H1 (cell line): ENCODE measurements around the gene DDX49. TPM values are rescaled to one million over a fixed set of nuclear protein-coding genes. Genes with fewer than 3 reads are reported as not detected.

Source experiments
- CTCF ChIA-PET: fragments of 300-600 bp; sonication (Branson Sonifier 250); formaldehyde crosslinking; loops from one replicate; lab custom pipeline; 2021; ENCODE audit not compliant: partially characterized antibody; lab: Charles Lee
- POLR2A ChIA-PET: fragments of 300-600 bp; sonication (Branson Sonifier 250); formaldehyde crosslinking; loops from one replicate; lab custom pipeline; 2021; ENCODE audit warnings: inconsistent platforms; ENCODE audit not compliant: partially characterized antibody; lab: Charles Lee
- DNase-seq, 2 experiments: peaks; one replicate each; pipeline versions ENCODE4 v3.0.0 to v3.0.0-alpha.2; 2010 to 2022; ENCODE audit warnings: low spot score in 2 of 2, low read depth in 1 of 2, mixed read lengths in 1 of 2
- FAIRE-seq: peaks from 2 replicates; lab custom pipeline; 2011; peaks lifted over from hg19 to GRCh38; lab: Jason Lieb, UNC
- H2AFZ ChIP-seq: 2 replicates; pipeline ENCODE4 v1.8.1; 2012; ENCODE audit warnings: low read length, inconsistent platforms
- H2AK5ac ChIP-seq: 2 replicates; pipeline ENCODE4 v1.6.1; 2013; ENCODE audit warnings: low read depth, low read length
- H2BK120ac ChIP-seq: replicated peaks from 2 replicates; pipeline ENCODE3; 2013; ENCODE audit warnings: low read depth, low read length, inconsistent platforms
- H2BK12ac ChIP-seq: 2 replicates; pipeline ENCODE4 v1.6.1; 2013; ENCODE audit warnings: low read depth, low read length
- H2BK15ac ChIP-seq: 2 replicates; pipeline ENCODE4 v1.6.1; 2013; ENCODE audit warnings: low read length
- H2BK20ac ChIP-seq: 2 replicates; pipeline ENCODE4 v1.6.1; 2013; ENCODE audit warnings: low read length
- H2BK5ac ChIP-seq: 2 replicates; pipeline ENCODE4 v1.6.1; 2013; ENCODE audit warnings: low read depth, low read length
- H3K14ac ChIP-seq: 2 replicates; pipeline ENCODE4 v1.6.1; 2013; ENCODE audit warnings: inconsistent platforms; ENCODE audit not compliant: insufficient read length
- H3K18ac ChIP-seq: 2 replicates; pipeline ENCODE4 v1.6.1; 2013; ENCODE audit warnings: low read length; ENCODE audit errors: extremely low read depth
- H3K23ac ChIP-seq: 2 replicates; pipeline ENCODE4 v1.6.1; 2013; ENCODE audit warnings: inconsistent platforms; ENCODE audit not compliant: insufficient read length
- H3K23me2 ChIP-seq: 2 replicates; pipeline ENCODE4 v1.6.1; 2013; ENCODE audit warnings: low read depth, low read length
- H3K27ac ChIP-seq: 2 replicates; pipeline ENCODE4 v1.6.1; 2011; ENCODE audit warnings: low read depth, low read length, inconsistent platforms
- H3K27me3 ChIP-seq, 4 experiments: replicated peaks in 1 of 4; 1 replicate in 1 of 4; 2 replicates in 3 of 4; pipeline versions ENCODE4 v1.6.1 to v1.8.1; 2011 to 2013; ENCODE audit warnings: low read length in 3 of 4, mild to moderate bottlenecking in 3 of 4, inconsistent platforms in 2 of 4, mixed read lengths in 2 of 4, moderate library complexity in 1 of 4; ENCODE audit not compliant: control insufficient read depth in 3 of 4, insufficient read depth in 3 of 4; ENCODE audit errors: extremely low read depth in 1 of 4
- H3K36me3 ChIP-seq, 4 experiments: 2 replicates each; pipeline versions ENCODE4 v1.6.1 to v1.8.1; 2011 to 2013; ENCODE audit warnings: mild to moderate bottlenecking in 4 of 4, low read length in 3 of 4, moderate library complexity in 2 of 4, control low read depth in 1 of 4, inconsistent platforms in 1 of 4; ENCODE audit not compliant: insufficient read depth in 4 of 4, control insufficient read depth in 2 of 4
- H3K4ac ChIP-seq: replicated peaks from 2 replicates; pipeline ENCODE3; 2013; ENCODE audit warnings: low read length, low read depth, mixed read lengths, inconsistent platforms; ENCODE audit not compliant: insufficient read length
- H3K4me1 ChIP-seq, 4 experiments: replicated peaks in 1 of 4; 1 replicate in 1 of 4; 2 replicates in 3 of 4; pipeline versions ENCODE4 v1.6.1 to v1.8.1; 2011 to 2013; ENCODE audit warnings: low read length in 3 of 4, inconsistent platforms in 2 of 4, mixed read lengths in 1 of 4; ENCODE audit not compliant: insufficient read depth in 4 of 4, control insufficient read depth in 3 of 4
- H3K4me2 ChIP-seq, 2 experiments: 2 replicates each; pipeline versions ENCODE4 v1.6.1 to v1.8.1; 2011 to 2013; ENCODE audit warnings: low read depth in 2 of 2, low read length in 2 of 2, control low read depth in 1 of 2, inconsistent platforms in 1 of 2, mild to moderate bottlenecking in 1 of 2; ENCODE audit not compliant: insufficient read depth in 1 of 2
- H3K4me3 ChIP-seq, 4 experiments: fragments of 200-600, 300-600 bp in 1 of 4; sonication (generic), shearing (Covaris generic), sonication (Bioruptor Twin) in 1 of 4; 2 replicates each; pipeline versions ENCODE4 v1.5.1 to v1.8.1; 2011 to 2016; ENCODE audit warnings: low read length in 4 of 4, low read depth in 3 of 4, control low read depth in 2 of 4, inconsistent platforms in 2 of 4, mild to moderate bottlenecking in 2 of 4, mixed read lengths in 1 of 4, moderate library complexity in 1 of 4; ENCODE audit not compliant: insufficient read depth in 2 of 4; ENCODE audit errors: extremely low read depth in 1 of 4
- H3K56ac ChIP-seq: replicated peaks from 2 replicates; pipeline ENCODE3; 2013; ENCODE audit warnings: low read depth, mild to moderate bottlenecking, mixed read lengths, low read length, inconsistent platforms; ENCODE audit not compliant: insufficient read length
- H3K79me1 ChIP-seq: 2 replicates; pipeline ENCODE4 v1.6.1; 2013; ENCODE audit warnings: low read depth, low read length, control low read depth
- H3K79me2 ChIP-seq, 2 experiments: 2 replicates each; pipeline versions ENCODE4 v1.6.1 to v1.8.1; 2012 to 2013; ENCODE audit warnings: low read length in 2 of 2, mild to moderate bottlenecking in 2 of 2, inconsistent platforms in 1 of 2; ENCODE audit not compliant: insufficient read depth in 2 of 2, control insufficient read depth in 1 of 2
- H3K9ac ChIP-seq, 4 experiments: replicated peaks in 1 of 4; 1 replicate in 1 of 4; 2 replicates in 3 of 4; pipeline versions ENCODE4 v1.6.1 to v1.8.1; 2011 to 2013; ENCODE audit warnings: low read depth in 3 of 4, low read length in 3 of 4, control low read depth in 2 of 4, mild to moderate bottlenecking in 2 of 4, moderate library complexity in 2 of 4, inconsistent platforms in 1 of 4; ENCODE audit errors: extremely low read depth in 1 of 4
- H3K9me3 ChIP-seq, 2 experiments: 2 replicates each; pipeline versions ENCODE4 v1.6.1 to v1.8.1; 2012 to 2013; ENCODE audit warnings: mild to moderate bottlenecking in 2 of 2, moderate library complexity in 2 of 2, control low read depth in 1 of 2, inconsistent platforms in 1 of 2, low read depth in 1 of 2, low read length in 1 of 2, mixed read lengths in 1 of 2; ENCODE audit not compliant: insufficient read depth in 2 of 2
- H4K20me1 ChIP-seq, 2 experiments: replicated peaks in 1 of 2; 2 replicates each; pipeline versions ENCODE3 to v1.8.1; 2011 to 2013; ENCODE audit warnings: inconsistent platforms in 2 of 2, low read length in 2 of 2, mild to moderate bottlenecking in 1 of 2; ENCODE audit not compliant: insufficient read depth in 2 of 2, control insufficient read depth in 1 of 2
- H4K5ac ChIP-seq: 2 replicates; pipeline ENCODE4 v1.6.1; 2013; ENCODE audit warnings: low read length, low read depth, mixed read lengths, inconsistent platforms; ENCODE audit not compliant: insufficient read length
- H4K8ac ChIP-seq: 2 replicates; pipeline ENCODE4 v1.8.0; 2013; ENCODE audit warnings: mild to moderate bottlenecking, moderate library complexity, low read length, inconsistent platforms; ENCODE audit not compliant: insufficient read depth; ENCODE audit errors: extremely low read depth
- H4K91ac ChIP-seq: replicated peaks from 2 replicates; pipeline ENCODE3; 2013; ENCODE audit warnings: low read length, mixed read lengths, inconsistent platforms; ENCODE audit not compliant: insufficient read length
- BACH1 ChIP-seq: IDR thresholded peaks from 2 replicates; pipeline ENCODE4 v1.6.1; 2012; ENCODE audit warnings: low read length, improper control_type of control experiment
- BCL11A ChIP-seq, 2 experiments: IDR thresholded peaks; one replicate each; pipeline ENCODE4 v1.6.1; 2011; ENCODE audit warnings: low read depth in 2 of 2, low read length in 2 of 2, mild to moderate bottlenecking in 2 of 2
- KDM5A ChIP-seq: fragments of 200-600 bp; IDR thresholded peaks from 2 replicates; pipeline ENCODE4 v1.7.1; 2012; ENCODE audit warnings: mild to moderate bottlenecking, low read length, inconsistent platforms, mixed read lengths
- MAFK ChIP-seq: IDR thresholded peaks from 2 replicates; pipeline ENCODE4 v1.6.1; 2012; ENCODE audit warnings: low read depth, mild to moderate bottlenecking, improper control_type of control experiment, low read length
- RXRA ChIP-seq: IDR thresholded peaks from 2 replicates; pipeline ENCODE4 v1.6.1; 2011; ENCODE audit warnings: low read depth, mild to moderate bottlenecking, low read length, moderate library complexity; ENCODE audit not compliant: insufficient read depth
- SAP30 ChIP-seq: fragments of 300-600 bp; sonication (generic); IDR thresholded peaks from 2 replicates; pipeline ENCODE4 v1.7.1; 2012; ENCODE audit warnings: low read length, moderate library complexity, mild to moderate bottlenecking, inconsistent platforms; ENCODE audit not compliant: insufficient read depth, insufficient replicate concordance
- WGBS, 2 experiments: shearing (Covaris generic) in 1 of 2; methylation state at CpG; one replicate each; pipeline versions ENCODE4 v1.1.6 to v1.1.7; 2013 to 2015; ENCODE audit warnings: low lambda C conversion rate in 2 of 2, mixed read lengths in 2 of 2, inconsistent platforms in 1 of 2, low coverage in 1 of 2, missing lambda C conversion rate in 1 of 2; ENCODE audit not compliant: insufficient replicate concordance in 2 of 2, insufficient coverage in 1 of 2, insufficient read length in 1 of 2; ENCODE audit errors: extremely low coverage in 1 of 2, missing lambda C conversion rate in 1 of 2; 5-methylcytosine and 5-hydroxymethylcytosine counted together
- polyA plus RNA-seq, 7 experiments: library from polyadenylated mRNA; depleted of rRNA in 3 of 7; stranded (reverse) in 5 of 7; unstranded in 2 of 7; fragments of >200 nt in 5 of 7; fragments of 200-250 nt in 2 of 7; gene quantifications; 1 replicate in 5 of 7; 2 replicates in 1 of 7; 4 replicates in 1 of 7; pipeline versions ENCODE4 v1.2.1 to v1.2.3, GENCODE V29; 2011 to 2013; ENCODE audit warnings: missing spikeins in 2 of 7, mixed read lengths in 2 of 7
- total RNA-seq: library from RNA; stranded (reverse); fragmentation: NEBNext Ultra II Directional; extraction: Animal tissue kit (Norgen Biotek cat#: 25700); gene quantifications from 2 replicates; pipeline ENCODE4 v1.2.1, GENCODE V29; 2021

The DDX49 gene
- total and polyA plus RNA-seq, 2 of the 8 experiments (the other 6 are each of a cell fraction or from before 2014, with no cell fraction given): 41.3 to 46.5 TPM

- Histone ChIP-seq H3K56ac (no peak overlapping the region), H3K4me3 (no peak overlapping the region), H3K9me3 (no peaks in the 10 kb centered on the region), H2BK20ac (no peak overlapping the region), H2BK120ac (no peak overlapping the region), H3K79me1 (no peaks in the 10 kb centered on the region), H4K8ac (no peak overlapping the region), H3K14ac (no peak overlapping the region), H3K27ac (no peak overlapping the region), H3K27me3 (no peaks in the 10 kb centered on the region)
- FAIRE-seq: no peak
- POLR2A ChIA-PET: interaction anchor here (0.8 kb wide), 1 partner anchor 88 kb away, joined by 5 read pairs; no protein-coding TSS in a partner anchor
- TF ChIP-seq BCL11A (IDR thresholded peaks at IDR 0.05; ENCODE audit: low read depth in 2 of 2, low read length in 2 of 2) (no peak), SAP30 (no peak), RXRA (no peak), BACH1 (no peak), MAFK (no peak), KDM5A (no peak)
- TF ChIP-seq, all 59 proteins: peak for 0
- H3K4me2 ChIP-seq: no peak overlapping the region
- DNase-seq: no peak
- H3K4me1 ChIP-seq: no peaks in the 10 kb centered on the region
- no peak overlapping the region for H2AK5ac ChIP-seq
- H2BK12ac ChIP-seq: no peak overlapping the region
- H4K91ac ChIP-seq: no peak overlapping the region
- no peaks in the 10 kb centered on the region for H3K36me3 ChIP-seq
- no peak overlapping the region for H2BK5ac ChIP-seq
- no peak overlapping the region for H2BK15ac ChIP-seq
- H2AFZ ChIP-seq: no peak overlapping the region
- H4K5ac ChIP-seq: no peak overlapping the region
- H3K23me2 ChIP-seq: no peaks in the 10 kb centered on the region
- H3K4ac ChIP-seq: no peak overlapping the region
- H3K18ac ChIP-seq: no peak overlapping the region
- 97% methylated on average over 3 of the region's 3 CpGs; no CpG with 5 or more reads in 1 of the 2 experiments for WGBS, 2 experiments
- no peak overlapping the region for H3K23ac ChIP-seq
- no peak overlapping the region for H3K9ac ChIP-seq
- CTCF ChIA-PET: no interaction called here
- H4K20me1 ChIP-seq: no peaks in the 10 kb centered on the region
- H3K79me2 ChIP-seq: no peaks in the 10 kb centered on the region
Measured at GRCh38 chr19:18975011-18975410, 55.5 kb downstream of the DDX49 start.
